BE2C (cell line): ENCODE results near the gene FGD2.

Source experiments
- DNase-seq: peaks from one replicate; pipeline ENCODE4 v3.0.0-alpha.2; 2020
- H3K27me3 ChIP-seq: fragments of 250-450 bp; sonication (Bioruptor Pico); 2 replicates; pipeline ENCODE4 v1.5.1; 2020; ENCODE audit warnings: mild to moderate bottlenecking
- H3K36me3 ChIP-seq: fragments of 250-450 bp; sonication (Bioruptor Pico); 2 replicates; pipeline ENCODE4 v1.5.1; 2020; ENCODE audit warnings: mild to moderate bottlenecking
- H3K4me1 ChIP-seq: fragments of 250-450 bp; sonication (Bioruptor Pico); 2 replicates; pipeline ENCODE4 v1.5.1; 2020
- H3K4me3 ChIP-seq: 2 replicates; pipeline ENCODE4 v1.5.1; 2011; ENCODE audit warnings: low read depth, low read length
- H3K9me3 ChIP-seq: fragments of 250-450 bp; sonication (Bioruptor Pico); 2 replicates; pipeline ENCODE4 v1.5.1; 2020
- CTCF ChIP-seq: IDR thresholded peaks from 2 replicates; pipeline ENCODE4 v1.5.1; 2012; ENCODE audit warnings: mild to moderate bottlenecking, low read depth, low read length

FGD2 gene

DNA sequence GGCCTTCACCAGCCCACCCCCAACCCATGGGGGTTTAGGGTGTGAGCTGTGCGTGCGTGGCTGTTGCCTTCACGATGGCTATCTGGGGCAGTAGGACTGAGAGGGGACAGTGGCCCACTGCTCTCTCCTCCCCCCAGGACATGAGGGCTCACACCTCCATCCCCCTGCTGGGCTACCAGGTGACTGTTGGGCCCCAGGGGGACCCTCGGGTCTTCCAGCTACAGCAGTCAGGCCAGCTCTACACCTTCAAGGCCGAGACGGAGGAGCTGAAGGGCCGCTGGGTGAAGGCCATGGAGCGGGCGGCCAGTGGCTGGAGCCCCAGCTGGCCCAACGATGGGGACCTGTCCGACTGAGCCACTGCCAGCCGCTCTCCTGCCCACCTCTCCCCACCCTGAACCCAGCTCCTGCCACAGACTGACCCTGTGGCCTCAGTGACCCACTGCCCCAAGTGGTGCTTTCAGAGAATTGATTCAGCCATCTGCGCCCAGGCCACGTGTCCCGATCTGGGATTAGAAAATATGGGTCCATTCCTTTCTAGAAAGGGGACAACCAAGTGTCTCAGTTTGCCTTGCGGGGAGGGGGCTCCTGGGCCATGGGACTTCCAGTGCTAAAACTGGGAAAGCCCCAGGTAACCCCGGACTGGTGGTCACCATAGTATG, 22.5 kb downstream of the FGD2 start:
- Histone ChIP-seq H3K4me3 (no peak overlapping the region), H3K27me3 (no peaks in the 10 kb centered on the region), H3K9me3 (peaks cover 5% of the 10 kb centered on the region; the same call in 1 of the 2 replicates), H3K36me3 (no peaks in the 10 kb centered on the region), H3K4me1 (no peaks in the 10 kb centered on the region)
- TF ChIP-seq CTCF = no peak
- DNase-seq = no peak

- H3K36me3 ChIP-seq = no peaks in the 10 kb centered on the region
- peak; percentile 76 for DNase-seq
- H3K9me3 ChIP-seq = peaks cover 5% of the 10 kb centered on the region; the same call in 1 of the 2 replicates
- no peaks in the 10 kb centered on the region for H3K4me1 ChIP-seq
- no peaks in the 10 kb centered on the region for H3K27me3 ChIP-seq
- TF ChIP-seq CTCF = peak; percentile 82
- no peak overlapping the region for H3K4me3 ChIP-seq
Observed at GRCh38 chr6:37029249-37029971, 24.0 kb downstream of the FGD2 start.

DNA sequence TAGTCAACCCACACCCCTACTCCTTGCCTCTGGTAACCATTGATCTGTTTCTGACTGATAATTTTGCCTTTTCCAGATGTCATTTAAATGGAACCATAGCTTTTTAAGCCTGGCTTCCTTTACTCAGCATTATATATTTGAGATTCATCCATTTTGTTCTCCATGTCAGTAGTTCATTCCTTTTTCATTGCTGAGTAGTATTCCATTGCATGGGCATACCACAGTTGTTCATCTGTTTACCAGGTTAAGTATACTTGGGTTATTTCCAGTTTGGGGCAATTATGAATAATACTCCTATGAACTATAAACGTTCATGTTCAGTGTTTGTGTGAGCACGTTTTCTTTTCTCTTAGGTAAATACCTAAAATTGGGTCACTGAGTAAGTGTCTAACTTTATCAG, 25.1 kb downstream of the FGD2 start:
- TF ChIP-seq CTCF = no peak
- Histone ChIP-seq H3K9me3 (peaks cover 5% of the 10 kb centered on the region; the same call in 1 of the 2 replicates), H3K4me1 (no peaks in the 10 kb centered on the region), H3K27me3 (no peaks in the 10 kb centered on the region), H3K4me3 (no peak overlapping the region), H3K36me3 (no peaks in the 10 kb centered on the region)
- DNase-seq = no peak

DNA sequence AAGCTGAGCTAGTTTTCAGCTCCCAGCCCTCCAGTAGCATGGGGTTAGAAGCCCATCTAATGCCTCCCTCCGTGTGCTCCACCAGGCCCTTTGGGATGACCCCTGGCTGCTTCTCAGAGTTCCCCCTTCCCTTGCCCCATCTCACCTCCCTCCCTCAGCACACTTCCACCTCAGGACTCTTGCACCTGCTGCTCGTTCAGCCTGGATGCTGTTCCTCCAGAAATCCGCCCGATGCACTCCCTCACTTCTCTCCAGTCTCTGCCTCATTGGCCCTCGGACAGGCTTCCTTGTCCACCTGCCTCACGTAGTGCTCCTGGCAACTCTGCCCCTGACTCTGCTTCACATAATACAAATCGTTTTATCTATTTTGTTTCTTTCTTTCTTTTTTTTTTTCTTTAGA, 26.8 kb downstream of the FGD2 start:
- H3K9me3 ChIP-seq = peaks cover 5% of the 10 kb centered on the region; the same call in 1 of the 2 replicates
- H3K4me1 ChIP-seq = no peaks in the 10 kb centered on the region
- H3K27me3 ChIP-seq = no peaks in the 10 kb centered on the region
- H3K4me3 ChIP-seq = no peak overlapping the region
- no peak for TF ChIP-seq CTCF
- H3K36me3 ChIP-seq = no peaks in the 10 kb centered on the region
- DNase-seq = no peak

DNA sequence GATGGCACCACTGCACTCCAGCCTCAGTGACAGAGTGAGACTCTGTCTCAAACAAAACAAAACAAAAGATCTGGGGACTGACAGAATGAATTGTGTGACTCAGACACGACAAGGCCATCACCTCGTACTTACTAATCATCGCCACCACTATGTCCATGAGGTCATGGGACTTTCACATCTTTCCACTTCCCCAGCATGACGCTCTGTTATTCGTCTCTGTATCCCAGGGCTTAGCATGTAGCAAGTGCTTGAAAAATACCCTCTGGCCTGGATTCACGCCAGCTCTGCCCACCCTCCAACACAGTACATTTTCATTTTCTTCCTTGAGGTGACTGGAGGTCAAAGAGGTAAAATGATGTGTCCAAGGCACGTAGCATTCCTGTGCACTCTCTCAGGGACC, 27.8 kb downstream of the FGD2 start:
- no peak for DNase-seq
- no peaks in the 10 kb centered on the region for H3K4me1 ChIP-seq
- H3K4me3 ChIP-seq = no peak overlapping the region
- H3K36me3 ChIP-seq = no peaks in the 10 kb centered on the region
- no peak for TF ChIP-seq CTCF
- H3K27me3 ChIP-seq = no peaks in the 10 kb centered on the region
- H3K9me3 ChIP-seq = peaks cover 5% of the 10 kb centered on the region; the same call in 1 of the 2 replicates
